ENCODE measurements around the gene PLEKHG3. TPM values are rescaled to one million over a fixed set of nuclear protein-coding genes. Genes with fewer than 3 reads are reported as not detected.
A peak's percentile ranks its signal among the peaks of the same experiment; 100 is the strongest.

Gene PLEKHG3
- total and polyA plus RNA-seq, 3 donors from 2014 or later: 20.1 to 21.6 (median 20.6) TPM

GRCh38 chr14:64756712-64757111 lies 52.5 kb downstream of the PLEKHG3 start:
- Histone ChIP-seq H3K27me3 (no peaks in the 10 kb centered on the region), H3K27ac (no peak overlapping the region), H3K4me3 (no peak overlapping the region), H3K4me1 (peaks cover 38% of the 10 kb centered on the region), H3K9me3 (no peaks in the 10 kb centered on the region), H3K36me3 (ENCODE audit: low read depth, missing control alignments) (no peaks in the 10 kb centered on the region)
- intact Hi-C loops (cut with DNase I; ENCODE audit: low total_unique reads): no loop called here
- no peak for DNase-seq
- TF ChIP-seq POLR2A (IDR thresholded peaks at IDR 0.05) (no peak), CTCF (IDR thresholded peaks at IDR 0.05) (no peak)
- 97 to 100% methylated on average over 4 to 5 of the region's 5 CpGs for WGBS, 2 donors

- Histone ChIP-seq H3K9me3 (no peaks in the 10 kb centered on the region), H3K27me3 (no peaks in the 10 kb centered on the region), H3K27ac (peak overlapping the region; percentile 61 to 64), H3K4me3 (no peak overlapping the region), H3K36me3 (ENCODE audit: low read depth, missing control alignments) (no peaks in the 10 kb centered on the region), H3K4me1 (peaks cover 46% of the 10 kb centered on the region)
- 70 to 84% methylated on average over 3 of the region's 3 CpGs for WGBS, 2 donors
- TF ChIP-seq POLR2A (IDR thresholded peaks at IDR 0.05): no peak
- no peak for TF ChIP-seq CTCF (IDR thresholded peaks at IDR 0.05)
- intact Hi-C loops (cut with DNase I; ENCODE audit: low total_unique reads): no loop called here
- no peak for DNase-seq
These were observed 53.4 kb downstream of the PLEKHG3 start for GRCh38 chr14:64757601-64758000.

GRCh38 chr14:64758025-64758521 lies 53.8 kb downstream of the PLEKHG3 start:
- no peaks in the 10 kb centered on the region for H3K9me3 ChIP-seq
- no peaks in the 10 kb centered on the region for H3K27me3 ChIP-seq
- H3K36me3 ChIP-seq (ENCODE audit: low read depth, missing control alignments): no peaks in the 10 kb centered on the region
- H3K4me1 ChIP-seq: peaks cover 51% of the 10 kb centered on the region
- peak overlapping the region; percentile 61 to 64 for H3K27ac ChIP-seq
- H3K4me3 ChIP-seq: no peak overlapping the region
- no peak for DNase-seq
- intact Hi-C loops (cut with DNase I; ENCODE audit: low total_unique reads): no loop called here
- TF ChIP-seq CTCF (IDR thresholded peaks at IDR 0.05) (no peak), POLR2A (IDR thresholded peaks at IDR 0.05) (no peak)
- WGBS, 2 donors: 50 to 52% methylated on average over 3 of the region's 3 CpGs

- peaks cover 55% of the 10 kb centered on the region for H3K4me1 ChIP-seq
- no peaks in the 10 kb centered on the region for H3K9me3 ChIP-seq
- no peaks in the 10 kb centered on the region for H3K27me3 ChIP-seq
- 44 to 52% methylated on average over 4 to 7 of the region's 7 CpGs for WGBS, 2 donors
- intact Hi-C loops (cut with DNase I; ENCODE audit: low total_unique reads): no loop called here
- no peak for TF ChIP-seq POLR2A (IDR thresholded peaks at IDR 0.05)
- TF ChIP-seq CTCF (IDR thresholded peaks at IDR 0.05): no peak
- no peak overlapping the region for H3K4me3 ChIP-seq
- H3K27ac ChIP-seq: peak overlapping the region; percentile 61 to 66
- H3K36me3 ChIP-seq (ENCODE audit: low read depth, missing control alignments): no peaks in the 10 kb centered on the region
- peak; percentile 65 for DNase-seq
These were observed 54.7 kb downstream of the PLEKHG3 start for GRCh38 chr14:64758691-64759554.
